Transverse colon (tissue), 3 donors: ENCODE results near the gene IPO11.

Source experiments
- POLR2A ChIP-seq: fragments of 450-650 bp; IDR thresholded peaks from one replicate; pipeline ENCODE4 v1.6.1; 2016; ENCODE audit warnings: antibody characterized with exemption, mild to moderate bottlenecking, moderate library complexity
- POLR2AphosphoS5 ChIP-seq, 3 donors: sonication (generic); formaldehyde crosslinking; IDR thresholded peaks; one replicate each; pipeline ENCODE4 v1.6.1; 2016; ENCODE audit warnings: antibody characterized with exemption in 3 of 3

GRCh38 chr5:62631909-62632580, 219.5 kb downstream of the IPO11 start:
- TF ChIP-seq POLR2AphosphoS5 (IDR thresholded peaks at IDR 0.05) (no peak), POLR2A (no peak)
